ENCODE results near the gene LRMDA. TPM values are rescaled to one million over a fixed set of nuclear protein-coding genes. Genes with fewer than 3 reads are reported as not detected.

Gene LRMDA
- total RNA-seq, 6 experiments from 2014 or later = 0.32 TPM; not detected in 5

DNA sequence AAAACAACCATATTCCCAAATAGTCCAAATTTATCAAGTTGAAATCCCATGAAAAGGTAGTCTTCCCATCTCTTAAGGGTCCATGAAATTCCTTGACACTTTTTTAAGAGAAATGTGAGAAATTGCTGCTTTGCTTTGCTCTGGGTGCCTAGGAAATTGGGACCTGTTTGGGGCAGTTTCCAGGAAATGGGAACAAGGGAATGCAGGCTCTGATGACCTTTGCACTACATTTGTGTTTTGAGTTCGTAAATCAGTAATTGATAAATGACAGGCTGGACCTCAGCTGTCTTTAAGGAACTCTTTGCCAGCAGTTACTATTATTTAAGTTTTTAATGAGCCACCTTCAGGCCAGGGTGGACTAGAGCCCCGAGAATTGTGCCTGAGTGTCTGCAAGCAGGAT, 203.5 kb downstream of the LRMDA start:
- H3K4me3 Mint-ChIP-seq = no peak overlapping the region
- H3K9me3 Mint-ChIP-seq = no peaks in the 10 kb centered on the region
- H3K27me3 Mint-ChIP-seq (ENCODE audit: insufficient read depth) = peaks cover 6% of the 10 kb centered on the region
- H3K36me3 Mint-ChIP-seq (ENCODE audit: low read depth) = no peaks in the 10 kb centered on the region
- no peaks in the 10 kb centered on the region for H3K4me1 Mint-ChIP-seq (ENCODE audit: low read depth)
- no peak overlapping the region for H3K27ac Mint-ChIP-seq
- TF ChIP-seq, protein P1, sequence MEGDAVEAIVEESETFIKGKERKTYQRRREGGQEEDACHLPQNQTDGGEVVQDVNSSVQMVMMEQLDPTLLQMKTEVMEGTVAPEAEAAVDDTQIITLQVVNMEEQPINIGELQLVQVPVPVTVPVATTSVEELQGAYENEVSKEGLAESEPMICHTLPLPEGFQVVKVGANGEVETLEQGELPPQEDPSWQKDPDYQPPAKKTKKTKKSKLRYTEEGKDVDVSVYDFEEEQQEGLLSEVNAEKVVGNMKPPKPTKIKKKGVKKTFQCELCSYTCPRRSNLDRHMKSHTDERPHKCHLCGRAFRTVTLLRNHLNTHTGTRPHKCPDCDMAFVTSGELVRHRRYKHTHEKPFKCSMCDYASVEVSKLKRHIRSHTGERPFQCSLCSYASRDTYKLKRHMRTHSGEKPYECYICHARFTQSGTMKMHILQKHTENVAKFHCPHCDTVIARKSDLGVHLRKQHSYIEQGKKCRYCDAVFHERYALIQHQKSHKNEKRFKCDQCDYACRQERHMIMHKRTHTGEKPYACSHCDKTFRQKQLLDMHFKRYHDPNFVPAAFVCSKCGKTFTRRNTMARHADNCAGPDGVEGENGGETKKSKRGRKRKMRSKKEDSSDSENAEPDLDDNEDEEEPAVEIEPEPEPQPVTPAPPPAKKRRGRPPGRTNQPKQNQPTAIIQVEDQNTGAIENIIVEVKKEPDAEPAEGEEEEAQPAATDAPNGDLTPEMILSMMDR (IDR thresholded peaks at IDR 0.05) = no peak
- DNase-seq = no peak

DNA sequence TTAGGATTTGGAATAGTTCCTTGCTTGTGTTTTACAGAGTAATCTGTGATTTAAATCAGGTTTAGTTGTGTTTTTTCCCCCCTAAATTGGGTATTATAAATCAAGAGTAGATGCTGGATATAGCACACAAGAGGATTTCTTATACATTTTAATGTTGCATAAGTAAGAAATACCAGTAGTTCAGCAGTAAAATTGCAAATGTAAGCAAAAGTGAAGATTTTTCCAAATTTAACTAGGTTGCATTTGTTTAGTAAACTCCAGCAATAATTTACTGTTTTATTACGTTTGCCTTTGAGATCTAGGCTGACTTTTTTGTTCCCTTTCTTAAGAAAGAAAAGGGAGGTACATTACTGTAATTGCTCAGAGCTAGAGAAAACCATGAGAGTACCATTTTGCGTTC, 207.3 kb downstream of the LRMDA start:
- DNase-seq = no peak
- H3K27ac Mint-ChIP-seq = no peak overlapping the region
- no peaks in the 10 kb centered on the region for H3K9me3 Mint-ChIP-seq
- TF ChIP-seq, protein P1 (IDR thresholded peaks at IDR 0.05) = no peak
- no peaks in the 10 kb centered on the region for H3K36me3 Mint-ChIP-seq (ENCODE audit: low read depth)
- H3K4me3 Mint-ChIP-seq = no peak overlapping the region
- H3K4me1 Mint-ChIP-seq (ENCODE audit: low read depth) = no peaks in the 10 kb centered on the region
- peaks cover 9% of the 10 kb centered on the region; the same call in 1 of the 2 replicates for H3K27me3 Mint-ChIP-seq (ENCODE audit: insufficient read depth)

DNA sequence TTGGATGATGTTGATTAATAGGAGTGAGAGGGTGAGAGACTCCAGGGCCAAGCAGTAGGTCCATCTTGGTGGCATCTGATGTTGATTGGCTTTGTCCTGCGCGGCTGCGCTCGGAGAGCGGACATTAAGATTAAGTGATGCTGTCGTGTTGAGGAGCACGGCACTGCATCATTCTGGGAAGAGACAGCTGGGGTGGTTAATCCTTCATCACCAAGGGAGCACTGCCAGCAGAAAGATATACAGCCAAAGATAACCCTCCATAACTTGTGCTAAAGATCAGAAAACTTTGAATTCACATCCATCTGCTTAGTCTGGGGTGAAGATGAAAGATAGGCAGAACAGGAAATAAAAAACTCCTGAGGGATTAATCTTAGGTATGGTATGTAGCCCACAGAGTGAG, 208.3 kb downstream of the LRMDA start:
- TF ChIP-seq, protein P1 (IDR thresholded peaks at IDR 0.05) = no peak
- Mint-ChIP-seq H3K27ac (no peak overlapping the region), H3K9me3 (no peaks in the 10 kb centered on the region), H3K4me3 (no peak overlapping the region), H3K36me3 (ENCODE audit: low read depth) (no peaks in the 10 kb centered on the region), H3K27me3 (ENCODE audit: insufficient read depth) (peaks cover 9% of the 10 kb centered on the region; the same call in 1 of the 2 replicates), H3K4me1 (ENCODE audit: low read depth) (no peaks in the 10 kb centered on the region)
- DNase-seq = no peak

DNA sequence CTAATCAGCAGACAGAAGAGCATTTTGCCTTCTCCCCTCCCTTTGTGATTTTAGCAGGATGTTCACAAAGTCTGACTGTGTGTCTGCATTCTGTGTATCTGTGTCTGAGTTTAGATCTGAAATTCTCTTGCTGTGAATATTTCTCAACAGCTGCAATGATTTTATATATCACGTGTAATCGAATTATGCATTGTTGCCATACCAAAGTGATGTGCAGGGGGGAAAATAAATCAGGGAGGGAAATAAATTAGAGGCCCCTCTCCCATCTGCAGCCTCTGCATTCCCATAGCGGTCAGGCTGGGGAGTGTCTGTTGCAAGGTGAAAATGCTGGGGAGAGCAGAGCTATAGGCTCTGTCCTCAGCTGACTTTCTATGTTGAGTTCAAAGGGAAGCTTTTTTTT, 209.0 kb downstream of the LRMDA start:
- H3K4me1 Mint-ChIP-seq (ENCODE audit: low read depth) = no peaks in the 10 kb centered on the region
- DNase-seq = no peak
- H3K9me3 Mint-ChIP-seq = no peaks in the 10 kb centered on the region
- no peak overlapping the region for H3K4me3 Mint-ChIP-seq
- H3K36me3 Mint-ChIP-seq (ENCODE audit: low read depth) = no peaks in the 10 kb centered on the region
- H3K27ac Mint-ChIP-seq = no peak overlapping the region
- peaks cover 10% of the 10 kb centered on the region; the same call in 1 of the 2 replicates for H3K27me3 Mint-ChIP-seq (ENCODE audit: insufficient read depth)
- TF ChIP-seq, protein P1 (IDR thresholded peaks at IDR 0.05) = no peak

DNA sequence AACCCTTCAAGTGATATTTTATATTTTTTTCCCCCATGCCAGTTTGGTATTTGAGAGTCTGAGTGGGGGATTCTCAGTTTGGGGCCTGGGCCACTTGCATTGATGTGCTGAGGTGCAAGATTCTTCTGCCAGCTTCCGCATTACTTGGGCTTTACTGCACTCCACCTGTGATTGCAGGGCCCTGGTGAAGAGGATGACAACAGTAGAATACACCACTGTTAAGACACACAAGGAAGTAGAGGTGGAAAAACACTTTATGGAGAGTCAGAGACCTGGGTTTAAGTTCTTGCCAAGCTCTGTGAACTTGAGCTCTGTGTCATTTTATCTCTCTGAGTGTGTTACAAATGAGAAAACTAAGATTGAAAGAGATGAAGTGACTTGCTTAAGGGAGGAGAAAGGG, 209.4 kb downstream of the LRMDA start:
- no peaks in the 10 kb centered on the region for H3K9me3 Mint-ChIP-seq
- H3K27me3 Mint-ChIP-seq (ENCODE audit: insufficient read depth) = peaks cover 14% of the 10 kb centered on the region; the same call in 1 of the 2 replicates
- no peak overlapping the region for H3K27ac Mint-ChIP-seq
- TF ChIP-seq, protein P1 (IDR thresholded peaks at IDR 0.05) = no peak
- no peak overlapping the region for H3K4me3 Mint-ChIP-seq
- no peak for DNase-seq
- H3K4me1 Mint-ChIP-seq (ENCODE audit: low read depth) = no peaks in the 10 kb centered on the region
- no peaks in the 10 kb centered on the region for H3K36me3 Mint-ChIP-seq (ENCODE audit: low read depth)

DNA sequence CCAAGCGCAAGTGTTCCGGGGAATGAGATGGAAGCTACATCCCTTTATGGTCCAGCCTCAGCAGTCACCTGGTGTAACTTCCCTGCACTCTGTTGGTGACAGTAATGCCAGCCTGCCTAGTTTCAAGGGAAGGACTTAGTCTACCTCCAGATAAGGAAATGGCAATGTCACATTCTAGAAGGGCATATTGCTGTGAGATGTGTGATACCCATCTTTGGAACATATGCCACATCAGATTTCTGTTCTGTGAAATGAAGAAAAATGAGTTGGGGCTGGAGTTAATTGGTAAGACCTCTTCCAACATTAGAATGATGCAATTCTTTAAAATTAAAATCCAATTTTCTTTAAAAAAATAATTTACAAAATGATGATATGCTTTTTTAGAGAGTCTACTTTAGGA, 212.0 kb downstream of the LRMDA start:
- Mint-ChIP-seq H3K27ac (no peak overlapping the region), H3K4me3 (no peak overlapping the region), H3K36me3 (ENCODE audit: low read depth) (no peaks in the 10 kb centered on the region), H3K4me1 (ENCODE audit: low read depth) (no peaks in the 10 kb centered on the region), H3K27me3 (ENCODE audit: insufficient read depth) (peaks cover 17% of the 10 kb centered on the region; the same call in 1 of the 2 replicates), H3K9me3 (no peaks in the 10 kb centered on the region)
- TF ChIP-seq, protein P1 (IDR thresholded peaks at IDR 0.05) = no peak
- no peak for DNase-seq
